SU-DHL-6 (cell line): ENCODE data around the gene PBRM1.

Experiments used
- CTCF ChIP-seq: fragments of 200-600 bp; sonication (generic); IDR thresholded peaks from one replicate; pipeline ENCODE4 v1.5.1; 2017; ENCODE audit warnings: antibody characterized with exemption, mild to moderate bottlenecking, low read length, moderate library complexity; ENCODE audit not compliant: insufficient read depth, poor library complexity, severe bottlenecking
- EZH2phosphoT487 ChIP-seq: fragments of 200-600 bp; sonication (generic), shearing (Covaris generic); conservative IDR thresholded peaks from 2 replicates; pipeline ENCODE4 v1.6.1; 2018; ENCODE audit warnings: mild to moderate bottlenecking, antibody characterized with exemption, low read length, moderate library complexity, mixed read lengths

- no peak for TF ChIP-seq CTCF
- TF ChIP-seq EZH2phosphoT487, result no peak
Measured at GRCh38 chr3:52532517-52532837, 153.2 kb downstream of the PBRM1 start.
